Activated CD4-positive, alpha-beta memory T cell treated with anti-CD3 and anti-CD28 coated beads, Interleukin-2, amount 10 ng/mL, durations not matched to agents 7 days and 5 days (primary cell): ENCODE data around the gene JMJD8. TPM values are rescaled to one million over a fixed set of nuclear protein-coding genes. Genes with fewer than 3 reads are reported as not detected.

Experiments used
- CTCF ChIA-PET: fragments of 350-600 bp; sonication (Branson Sonifier 250); formaldehyde crosslinking; loops from one replicate; lab custom pipeline; 2021; ENCODE audit warnings: antibody characterized with exemption, inconsistent platforms; lab: Charles Lee
- POLR2A ChIA-PET: fragments of 350-600 bp; sonication (Branson Sonifier 250); formaldehyde crosslinking; loops from one replicate; lab custom pipeline; 2021; ENCODE audit warnings: antibody characterized with exemption; lab: Charles Lee
- DNase-seq: peaks from one replicate; pipeline ENCODE4 v3.0.0-alpha.2; 2020
- H3K27ac Mint-ChIP-seq: one replicate; pipeline ENCODE4 v1.8.0; 2021; ENCODE audit warnings: mild to moderate bottlenecking, mixed read lengths
- H3K27me3 Mint-ChIP-seq: one replicate; pipeline ENCODE4 v1.8.0; 2021; ENCODE audit warnings: mixed read lengths
- H3K36me3 Mint-ChIP-seq: one replicate; pipeline ENCODE4 v1.8.0; 2021; ENCODE audit warnings: low read depth, mixed read lengths
- H3K4me1 Mint-ChIP-seq: one replicate; pipeline ENCODE4 v1.8.0; 2021; ENCODE audit warnings: mixed read lengths
- H3K4me3 Mint-ChIP-seq: one replicate; pipeline ENCODE4 v1.8.0; 2021; ENCODE audit warnings: mild to moderate bottlenecking, mixed read lengths
- H3K9me3 Mint-ChIP-seq: one replicate; pipeline ENCODE4 v1.8.0; 2021; ENCODE audit warnings: mixed read lengths
- total RNA-seq, 2 experiments: library from RNA; stranded (reverse); gene quantifications; one replicate each; pipeline ENCODE4 v1.2.3, GENCODE V29; 2021

Gene JMJD8
- total RNA-seq, 2 experiments from 2014 or later = 27.1 to 27.2 TPM

DNA sequence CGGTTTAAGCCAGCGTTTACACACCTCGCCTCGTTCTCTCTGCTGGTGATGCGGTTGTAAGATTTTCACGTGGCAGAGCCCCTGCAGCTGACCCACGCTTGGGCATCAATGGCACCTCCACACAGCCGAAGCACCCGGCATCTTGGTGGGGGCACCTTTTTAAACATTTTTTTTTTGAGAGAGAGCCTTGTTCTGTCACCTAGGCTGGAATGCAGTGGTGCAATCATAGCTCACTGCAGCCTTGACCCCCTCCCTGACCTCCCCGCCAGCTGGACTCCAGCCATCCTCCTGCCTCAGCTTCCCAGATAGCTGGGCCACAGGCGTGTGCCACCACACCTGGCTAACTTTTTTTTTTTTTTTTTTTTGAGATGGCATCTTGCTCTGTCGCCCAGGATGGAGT lies 30.1 kb downstream of the JMJD8 start:
- ChIA-PET POLR2A (no interaction called here), CTCF (interaction anchor here (0.7 kb wide), 2 partner anchors 12 to 134 kb away, joined by 5 to 6 read pairs; partner anchors contain the start of genes CHTF18, MCRIP2 and RPUSD1)
- Mint-ChIP-seq H3K27me3 (no peaks in the 10 kb centered on the region), H3K9me3 (no peaks in the 10 kb centered on the region), H3K4me1 (peaks cover 7% of the 10 kb centered on the region), H3K36me3 (no peaks in the 10 kb centered on the region), H3K4me3 (no peak overlapping the region), H3K27ac (no peak overlapping the region)
- DNase-seq = no peak

DNA sequence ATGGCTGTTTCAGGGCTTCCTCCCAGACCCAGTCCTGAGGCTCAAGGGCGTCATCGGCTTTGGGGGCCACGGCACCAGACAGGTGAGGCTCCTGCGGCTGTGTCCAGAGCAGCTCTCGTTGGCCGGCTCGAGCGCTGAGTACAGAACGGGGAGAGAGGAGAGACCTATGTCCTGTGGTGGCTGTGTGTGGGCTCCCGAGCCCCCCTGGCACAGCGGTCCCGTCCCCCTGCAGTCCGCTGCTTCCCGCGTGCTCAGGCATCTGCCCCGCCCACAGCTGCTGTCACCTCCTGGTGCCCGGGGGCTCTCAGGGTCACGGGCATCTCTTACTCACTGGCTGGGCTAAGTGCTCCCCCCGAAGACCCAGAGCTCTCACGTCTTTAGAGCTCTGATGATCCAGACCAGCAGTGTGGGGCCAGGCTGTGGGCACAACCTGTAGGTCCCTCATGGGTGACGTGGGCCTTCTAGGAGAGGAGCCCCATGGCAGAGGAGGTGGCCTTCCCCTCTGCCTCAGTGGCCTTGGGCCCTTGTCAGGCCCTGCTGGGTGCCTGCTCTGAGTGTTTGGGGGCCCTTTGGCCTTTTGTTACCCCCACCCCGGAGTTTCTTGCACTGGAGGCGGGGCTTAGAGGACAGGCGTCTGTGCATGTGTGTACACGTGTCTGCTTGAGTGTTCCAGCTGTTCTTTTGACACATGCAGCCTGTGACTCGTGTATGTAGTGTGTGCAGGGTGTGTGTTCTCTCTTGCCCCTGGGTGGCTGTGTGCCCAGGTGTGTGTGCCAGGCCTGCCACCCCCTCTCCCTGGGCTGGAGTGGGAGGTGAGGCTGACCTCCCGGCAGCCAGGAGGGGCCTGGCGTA lies 31.5 kb downstream of the JMJD8 start:
- Mint-ChIP-seq H3K27me3 (no peaks in the 10 kb centered on the region), H3K4me3 (no peak overlapping the region), H3K9me3 (no peaks in the 10 kb centered on the region), H3K4me1 (peaks cover 15% of the 10 kb centered on the region), H3K27ac (no peak overlapping the region), H3K36me3 (no peaks in the 10 kb centered on the region)
- DNase-seq = no peak
- ChIA-PET POLR2A (interaction anchor here (1.5 kb wide), 1 partner anchor 11 kb away, joined by 4 read pairs; the partner anchor contains the start of gene MCRIP2), CTCF (interaction anchor here (0.7 kb wide), 1 partner anchor 13 kb away, joined by 3 read pairs; no protein-coding TSS in a partner anchor)

DNA sequence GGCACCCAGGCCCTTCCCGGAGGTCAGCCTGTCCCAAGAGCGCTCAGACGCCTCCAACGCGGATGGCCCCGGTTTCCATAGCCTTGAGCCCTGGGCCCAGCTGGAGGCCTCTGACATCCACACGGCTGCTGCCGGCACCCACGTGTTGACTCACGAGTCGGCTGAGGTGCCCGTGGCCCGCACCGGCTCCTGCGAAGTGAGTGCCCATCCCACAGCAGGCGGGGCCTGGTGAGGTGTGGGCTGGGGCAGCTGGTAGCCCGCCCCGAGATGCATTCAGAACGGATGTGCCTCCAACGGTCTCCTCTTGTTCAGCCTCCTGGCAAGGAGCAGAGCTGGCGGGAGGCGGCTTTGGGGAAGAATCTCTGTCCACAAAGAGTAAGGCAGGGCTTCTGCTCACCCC lies 32.3 kb downstream of the JMJD8 start:
- Mint-ChIP-seq H3K27me3 (no peaks in the 10 kb centered on the region), H3K4me3 (no peak overlapping the region), H3K4me1 (peaks cover 19% of the 10 kb centered on the region), H3K9me3 (no peaks in the 10 kb centered on the region), H3K27ac (no peak overlapping the region), H3K36me3 (no peaks in the 10 kb centered on the region)
- ChIA-PET CTCF (interaction anchor here (0.7 kb wide), 1 partner anchor 14 kb away, joined by 3 read pairs; no protein-coding TSS in a partner anchor), POLR2A (interaction anchor here (1.5 kb wide), 1 partner anchor 10 kb away, joined by 4 read pairs; the partner anchor contains the start of gene MCRIP2)
- no peak for DNase-seq

DNA sequence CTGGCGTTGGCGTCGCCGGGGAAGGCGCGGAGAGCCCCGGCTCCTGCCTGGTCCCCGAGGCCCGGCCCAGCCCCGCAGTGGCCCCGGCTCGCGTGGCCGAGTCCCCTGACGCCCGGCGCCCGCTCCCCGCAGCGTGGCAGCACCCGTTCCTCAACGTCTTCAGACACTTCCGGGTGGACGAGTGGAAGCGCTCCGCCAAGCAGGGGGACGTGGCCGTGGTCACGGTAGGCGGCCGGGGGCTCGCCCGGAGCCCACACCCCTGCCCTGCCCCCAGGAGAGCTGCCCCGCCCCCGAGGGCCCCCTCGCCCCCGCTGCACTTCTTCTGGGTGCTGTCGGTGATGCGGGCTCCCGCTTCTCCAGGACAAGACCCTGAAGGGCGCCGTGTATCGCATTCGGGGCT lies 34.5 kb downstream of the JMJD8 start:
- Mint-ChIP-seq H3K27ac (peak overlapping the region; percentile 16), H3K27me3 (no peaks in the 10 kb centered on the region), H3K36me3 (no peaks in the 10 kb centered on the region), H3K9me3 (no peaks in the 10 kb centered on the region), H3K4me3 (peak overlapping the region; percentile 75), H3K4me1 (peaks cover 23% of the 10 kb centered on the region)
- peak; percentile 26 for DNase-seq
- ChIA-PET CTCF (interaction anchor here (0.8 to 1.0 kb wide), 3 partner anchors 11 to 18 kb away, joined by 3 read pairs; partner anchors contain the start of genes METTL26 and RHOT2), POLR2A (interaction anchor here (0.8 to 3.0 kb wide), 12 partner anchors 11 to 298 kb away, joined by 3 to 18 read pairs (median 4); partner anchors contain the start of genes CAPN15, JMJD8, METTL26 and RHBDL1)

DNA sequence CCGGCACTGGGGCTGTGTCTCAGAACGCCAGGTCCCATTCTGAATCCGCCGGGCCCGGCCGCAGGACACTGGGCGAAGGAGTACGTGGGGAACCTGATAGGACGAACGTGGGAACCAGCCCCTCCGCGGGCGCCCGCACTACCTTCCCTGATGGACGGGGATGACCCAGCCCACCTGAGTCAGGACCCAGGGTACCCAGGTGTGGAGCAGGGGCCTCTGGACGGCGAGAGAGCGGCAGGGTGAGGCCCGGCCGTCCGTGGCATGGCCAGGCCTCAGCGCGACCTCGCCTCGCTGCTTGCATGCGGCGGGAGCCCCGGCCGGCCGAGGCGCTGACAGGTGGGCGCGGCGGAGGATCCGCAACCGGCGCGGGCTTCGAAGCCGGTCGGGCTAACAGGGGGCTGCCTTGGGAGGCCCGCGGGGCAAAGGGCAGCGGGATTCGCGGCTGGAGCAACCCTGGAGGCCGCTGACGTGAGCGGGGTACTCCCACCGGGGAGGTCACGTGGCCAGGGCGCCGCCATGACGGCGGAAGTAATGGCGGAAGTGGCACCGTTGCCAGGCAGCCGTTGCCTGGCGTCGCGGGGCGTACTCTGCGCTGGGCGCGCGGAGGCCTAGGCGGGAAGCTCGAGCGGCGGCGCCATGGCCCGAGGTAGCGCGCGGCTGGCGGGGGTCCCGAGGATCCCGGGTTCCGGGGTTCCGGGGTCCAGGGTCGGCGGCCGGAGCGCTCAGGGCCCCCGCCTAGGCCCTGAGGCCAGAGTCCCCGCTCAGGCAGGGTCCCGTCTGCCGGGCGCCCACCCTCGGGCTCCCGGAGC lies 35.1 kb downstream of the JMJD8 start, which contains the start of gene WDR90:
TSS of gene WDR90 (plus strand) at position 585 of the 809 bp plus-strand sequence. CDS start at position 637, 52 bp downstream.
- ChIA-PET POLR2A (interaction anchor here (0.8 to 3.0 kb wide), 12 partner anchors 11 to 298 kb away, joined by 3 to 18 read pairs (median 4); partner anchors contain the start of genes CAPN15, METTL26, RHBDL1 and RHOT2), CTCF (interaction anchor here (0.8 to 1.4 kb wide), 8 partner anchors 8 to 60 kb away, joined by 3 to 9 read pairs (median 3); partner anchors contain the start of genes METTL26, RHOT2 and STUB1)
- DNase-seq = peak; percentile 95
- Mint-ChIP-seq H3K4me3 (peak within 1 kb of the TSS; percentile 75), H3K36me3 (no peaks in the 10 kb centered on the region), H3K27me3 (no peaks in the 10 kb centered on the region), H3K27ac (peak within 1 kb of the TSS; percentile 64), H3K9me3 (no peaks in the 10 kb centered on the region), H3K4me1 (peaks cover 28% of the 10 kb centered on the region)

DNA sequence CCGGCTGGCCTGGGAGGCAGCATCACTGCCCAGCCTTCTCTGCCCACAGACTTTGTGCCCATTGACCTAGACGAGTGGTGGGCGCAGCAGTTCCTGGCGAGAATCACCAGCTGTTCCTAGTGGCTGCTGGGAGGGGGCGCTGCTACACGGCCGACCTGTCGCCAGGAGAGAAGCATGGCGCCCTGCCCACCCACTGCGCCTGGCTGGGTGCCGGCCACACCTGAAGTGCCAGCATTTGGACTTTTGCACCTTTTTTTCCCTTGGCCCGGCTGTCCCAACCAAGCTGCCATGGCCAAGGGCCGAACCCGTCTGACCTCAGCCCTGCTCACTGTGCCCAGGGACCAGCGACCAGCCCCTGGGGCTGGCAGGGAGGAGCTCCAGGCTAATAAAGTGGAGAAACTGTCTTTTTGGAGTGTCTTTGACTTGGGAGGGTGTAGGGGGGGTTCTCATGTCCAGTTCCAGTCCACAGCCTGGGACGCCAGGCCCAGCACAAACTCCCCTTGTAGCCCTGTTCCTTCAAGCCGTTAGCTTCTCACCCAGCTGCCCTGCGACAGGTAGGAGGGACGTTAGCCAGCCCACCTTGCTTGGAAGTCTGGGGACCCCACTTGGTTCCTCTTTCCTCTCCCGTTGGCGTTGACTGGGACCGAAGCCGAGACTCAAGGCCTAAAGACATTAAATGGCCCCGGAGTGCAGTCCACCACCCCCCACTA lies 35.9 kb downstream of the JMJD8 start:
- DNase-seq = peak; percentile 57
- Mint-ChIP-seq H3K27ac (peak overlapping the region; percentile 64), H3K9me3 (no peaks in the 10 kb centered on the region), H3K27me3 (no peaks in the 10 kb centered on the region), H3K4me3 (peak overlapping the region; percentile 74), H3K4me1 (peaks cover 29% of the 10 kb centered on the region), H3K36me3 (no peaks in the 10 kb centered on the region)
- POLR2A ChIA-PET = interaction anchor here (0.7 to 3.0 kb wide), 6 partner anchors 10 to 31 kb away, joined by 3 to 18 read pairs (median 6); partner anchors contain the start of genes METTL26, RHBDL1 and RHOT2
- CTCF ChIA-PET = interaction anchor here (0.8 to 1.4 kb wide), 7 partner anchors 9 to 59 kb away, joined by 3 to 9 read pairs (median 3); partner anchors contain the start of genes METTL26, RHBDL1, RHOT2 and STUB1

DNA sequence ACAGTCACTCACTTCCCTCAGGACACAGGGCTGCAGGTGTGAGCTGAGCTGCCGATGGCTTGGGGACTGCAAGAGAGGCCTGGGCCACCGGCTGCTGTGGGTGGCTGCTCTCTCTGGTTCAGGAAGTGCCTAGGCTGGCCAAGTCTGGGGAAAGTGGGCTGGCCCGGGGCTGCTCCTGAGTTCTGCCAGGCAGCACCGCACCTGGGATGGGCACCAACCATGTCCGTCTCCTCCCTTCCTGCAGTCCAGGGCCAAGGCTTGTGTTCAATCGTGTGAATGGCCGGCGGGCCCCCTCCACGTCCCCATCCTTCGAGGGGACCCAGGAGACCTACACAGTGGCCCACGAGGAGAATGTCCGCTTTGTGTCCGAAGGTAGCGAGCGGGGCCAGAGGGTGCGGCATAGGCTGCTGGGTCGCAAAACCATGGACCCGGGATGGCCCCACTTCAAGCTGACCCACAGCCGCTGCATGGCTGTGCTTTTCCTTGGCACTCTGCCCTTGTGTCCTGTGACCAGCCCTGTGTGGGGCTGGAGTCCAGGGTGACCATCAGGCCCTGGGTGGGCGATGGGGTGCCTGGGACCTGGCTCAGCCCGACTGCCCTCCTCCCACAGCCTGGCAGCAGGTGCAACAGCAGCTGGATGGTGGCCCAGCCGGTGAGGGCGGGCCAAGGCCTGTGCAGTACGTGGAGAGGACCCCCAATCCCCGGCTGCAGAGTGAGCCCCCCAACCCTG lies 36.8 kb downstream of the JMJD8 start:
- H3K36me3 Mint-ChIP-seq = no peaks in the 10 kb centered on the region
- H3K4me1 Mint-ChIP-seq = peaks cover 33% of the 10 kb centered on the region
- ChIA-PET CTCF (interaction anchor here (0.8 to 1.4 kb wide), 5 partner anchors 9 to 59 kb away, joined by 3 to 9 read pairs (median 4); partner anchors contain the start of genes METTL26, RHBDL1 and STUB1), POLR2A (interaction anchor here (0.7 to 3.0 kb wide), 4 partner anchors 9 to 32 kb away, joined by 3 to 18 read pairs (median 6); partner anchors contain the start of genes METTL26 and RHOT2)
- H3K9me3 Mint-ChIP-seq = no peaks in the 10 kb centered on the region
- no peak overlapping the region for H3K27ac Mint-ChIP-seq
- no peaks in the 10 kb centered on the region for H3K27me3 Mint-ChIP-seq
- no peak overlapping the region for H3K4me3 Mint-ChIP-seq
- no peak for DNase-seq

DNA sequence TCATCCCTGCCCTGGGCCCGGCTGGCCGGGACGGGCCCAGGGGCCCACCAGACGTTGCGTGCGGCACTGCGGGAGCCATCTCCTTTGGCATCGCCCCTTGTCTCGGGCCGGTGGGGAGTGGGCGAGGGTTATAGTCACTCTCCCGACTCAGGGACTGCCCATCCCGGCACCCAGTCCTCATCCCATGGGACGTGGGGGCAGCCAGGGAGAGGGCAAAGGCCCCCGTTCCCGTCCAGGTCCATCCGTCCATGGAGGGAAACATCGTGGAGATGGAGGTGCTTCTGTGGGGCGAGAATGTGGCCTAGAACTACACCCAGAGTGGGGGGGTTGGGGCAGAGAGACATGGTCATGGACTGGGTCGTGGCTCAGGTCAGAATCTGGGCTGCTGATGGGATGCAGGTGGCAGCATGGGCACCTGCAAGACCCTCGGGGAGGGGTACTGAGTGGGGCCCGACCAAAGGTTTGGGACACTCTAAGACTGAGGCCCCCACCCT lies 37.4 kb downstream of the JMJD8 start:
- POLR2A ChIA-PET = no interaction called here
- Mint-ChIP-seq H3K27ac (no peak overlapping the region), H3K36me3 (no peaks in the 10 kb centered on the region), H3K4me1 (peaks cover 33% of the 10 kb centered on the region), H3K9me3 (no peaks in the 10 kb centered on the region), H3K4me3 (no peak overlapping the region), H3K27me3 (no peaks in the 10 kb centered on the region)
- DNase-seq = no peak
- CTCF ChIA-PET = no interaction called here

DNA sequence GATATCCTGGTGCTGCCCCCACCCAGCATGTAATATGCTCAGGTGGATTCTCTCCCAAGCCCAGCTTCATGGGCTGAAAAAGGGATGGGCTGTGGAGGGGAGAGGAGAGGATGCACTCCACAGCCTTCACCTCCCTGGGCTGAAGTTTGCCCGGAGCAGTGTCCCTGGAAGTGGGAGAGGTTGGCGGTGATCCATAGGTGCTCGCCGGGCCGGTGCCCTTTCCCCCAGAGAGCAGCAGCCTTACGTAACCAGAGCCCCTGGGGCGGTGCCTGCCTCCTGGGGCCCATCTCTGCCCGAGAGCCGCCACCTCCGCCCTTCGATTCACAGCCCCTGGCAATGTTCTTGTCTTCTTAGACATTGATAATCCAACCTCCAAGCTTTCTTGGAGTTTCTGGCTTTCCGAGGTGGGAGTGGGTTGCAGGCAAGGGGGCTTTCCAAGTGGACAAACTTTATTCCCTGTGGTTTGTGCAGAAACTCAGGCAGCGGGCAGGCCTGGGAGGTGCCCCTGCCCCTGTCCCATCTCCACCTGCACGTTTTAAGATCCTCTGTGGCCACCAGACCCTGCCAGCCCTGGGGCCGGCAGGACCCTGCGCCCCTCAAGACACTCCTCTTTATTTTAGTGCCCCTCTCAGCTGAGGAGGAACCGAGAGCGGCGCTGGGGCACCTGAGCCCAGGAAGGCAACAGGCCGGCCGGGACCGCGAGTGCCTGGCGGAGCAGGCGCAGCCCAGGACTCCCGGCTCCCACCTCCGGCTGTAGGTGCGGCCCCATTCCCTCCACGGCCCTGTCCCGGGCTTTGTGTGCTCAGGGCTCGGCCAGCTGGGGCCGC lies 38.1 kb downstream of the JMJD8 start:
- Mint-ChIP-seq H3K9me3 (no peaks in the 10 kb centered on the region), H3K4me3 (no peak overlapping the region), H3K4me1 (peaks cover 33% of the 10 kb centered on the region), H3K27me3 (no peaks in the 10 kb centered on the region), H3K27ac (no peak overlapping the region), H3K36me3 (no peaks in the 10 kb centered on the region)
- POLR2A ChIA-PET = no interaction called here
- CTCF ChIA-PET = no interaction called here
- no peak for DNase-seq

DNA sequence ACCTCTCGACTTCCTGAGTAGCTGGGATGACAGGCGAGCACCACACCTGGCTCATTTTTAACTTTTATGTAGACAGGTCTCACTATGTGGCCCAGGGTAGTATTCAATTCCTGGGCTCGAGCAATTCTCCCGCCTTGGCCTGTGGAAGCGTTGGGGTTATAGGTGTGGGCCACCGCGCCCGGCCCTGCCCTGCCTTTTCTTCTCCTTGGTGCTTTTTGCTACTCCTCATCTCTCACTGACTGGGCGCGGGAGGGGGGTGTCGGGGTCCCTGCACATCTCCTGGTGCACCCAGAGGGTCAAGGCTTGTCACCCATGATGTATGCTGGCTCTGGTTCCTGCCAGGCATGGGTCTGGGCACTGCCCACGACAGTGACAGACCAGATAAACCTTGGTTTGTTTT lies 39.6 kb downstream of the JMJD8 start:
- no peaks in the 10 kb centered on the region for H3K27me3 Mint-ChIP-seq
- no peaks in the 10 kb centered on the region for H3K36me3 Mint-ChIP-seq
- no peak for DNase-seq
- no peak overlapping the region for H3K4me3 Mint-ChIP-seq
- CTCF ChIA-PET = no interaction called here
- H3K4me1 Mint-ChIP-seq = peaks cover 26% of the 10 kb centered on the region
- H3K9me3 Mint-ChIP-seq = no peaks in the 10 kb centered on the region
- no peak overlapping the region for H3K27ac Mint-ChIP-seq
- POLR2A ChIA-PET = no interaction called here
